HG03066 (cell line): ENCODE measurements around the gene IFITM5.
"Not testable (repeated sequence)": the region's sequence is repeated elsewhere in the genome, so short reads cannot be mapped to it uniquely, and the experiment has no call there.

ENCODE experiments used
- ATAC-seq: cut with Tn5 transposase; IDR thresholded peaks from one replicate; pipeline ENCODE4 v1.9.1; 2021; ENCODE audit warnings: low read depth; ENCODE audit not compliant: unreplicated experiment

Gene IFITM5

GRCh38 chr11:313787-314553, 14.6 kb upstream of the IFITM5 start, which contains the start of gene IFITM1:
Gene IFITM1, plus strand, starts transcription at chr11:314040. Its CDS starts 131 bp downstream, at chr11:314171.
- no peak for ATAC-seq

- ATAC-seq: no peak
These were observed 14.0 kb upstream of the IFITM5 start for GRCh38 chr11:313304-313786.

- ATAC-seq: no peak
These were observed 12.9 kb upstream of the IFITM5 start for GRCh38 chr11:312092-312816.

GRCh38 chr11:311013-311748, 11.9 kb upstream of the IFITM5 start:
- ATAC-seq: not testable (repeated sequence)

GRCh38 chr11:309979-310572, 10.8 kb upstream of the IFITM5 start:
- not testable (repeated sequence) for ATAC-seq

- ATAC-seq: not testable (repeated sequence)
These were observed 9.7 kb upstream of the IFITM5 start for GRCh38 chr11:308740-309665.

GRCh38 chr11:307766-308708, 8.7 kb upstream of the IFITM5 start, which contains the start of gene IFITM2:
Gene IFITM2, plus strand, starts transcription at chr11:307816. Its CDS starts 377 bp downstream, at chr11:308193.
- not testable (repeated sequence) for ATAC-seq

- ATAC-seq: no peak
These were observed 7.5 kb upstream of the IFITM5 start for GRCh38 chr11:306645-307371.

- ATAC-seq: no peak
These were observed 6.5 kb upstream of the IFITM5 start for GRCh38 chr11:305844-306211.

GRCh38 chr11:304915-305843, 5.9 kb upstream of the IFITM5 start:
- ATAC-seq: no peak

- ATAC-seq: no peak
These were observed 4.8 kb upstream of the IFITM5 start for GRCh38 chr11:304061-304506.

GRCh38 chr11:303363-303762, 4.0 kb upstream of the IFITM5 start:
- no peak for ATAC-seq

- no peak for ATAC-seq
These were observed 817 bp upstream of the IFITM5 start for GRCh38 chr11:299951-300735.

GRCh38 chr11:298406-299065, 790 bp downstream of the IFITM5 start:
- ATAC-seq: no peak
